HG03521 (cell line): ENCODE results near the gene LMAN2L.

Experiments
- ATAC-seq: cut with Tn5 transposase; IDR thresholded peaks from one replicate; pipeline ENCODE4 v1.9.1; 2021; ENCODE audit warnings: mild to moderate bottlenecking, moderate library complexity; ENCODE audit not compliant: unreplicated experiment

The LMAN2L gene

GRCh38 chr2:96661324-96661723 lies 78.5 kb downstream of the LMAN2L start:
- no peak for ATAC-seq

GRCh38 chr2:96656540-96656939 lies 83.3 kb downstream of the LMAN2L start:
- no peak for ATAC-seq
